Colon (tissue), 2 donors: Measurements from ENCODE around the gene PRR12.

Source experiments
- FAIRE-seq: peaks from 2 replicates; lab custom pipeline; 2012; peaks lifted over from hg19 to GRCh38; lab: Jason Lieb, UNC
- donor health status: control.
- donor health status: control.

The PRR12 gene

GRCh38 chr19:49666120-49666444 is 75.1 kb downstream of the PRR12 start:
- no peak for FAIRE-seq

- no peak for FAIRE-seq
Measured at GRCh38 chr19:49667473-49667872, 76.5 kb downstream of the PRR12 start.

DNA sequence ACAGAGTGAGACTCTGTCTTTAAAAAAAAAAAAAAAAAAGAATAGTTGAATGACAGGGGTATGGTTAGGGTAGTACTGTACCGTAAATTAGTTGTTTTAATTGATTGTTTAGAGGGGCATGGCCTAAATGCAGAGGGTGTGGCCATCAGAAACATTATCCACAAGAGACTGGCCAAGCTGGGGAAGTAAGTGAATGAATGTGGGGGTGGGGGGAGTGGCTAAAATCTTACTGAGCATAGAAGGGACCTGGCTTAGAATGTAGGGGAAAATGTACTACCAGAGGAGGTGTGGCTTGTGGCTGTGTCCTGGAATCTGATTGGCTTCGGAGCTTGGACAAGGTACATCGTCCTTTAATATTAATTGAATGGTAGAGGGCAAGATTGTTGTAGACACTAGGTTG is 78.5 kb downstream of the PRR12 start:
- no peak for FAIRE-seq

GRCh38 chr19:49672131-49672919 is 81.3 kb downstream of the PRR12 start:
- no peak for FAIRE-seq
